ENCODE results near the gene DAAM2. TPM values are rescaled to one million over a fixed set of nuclear protein-coding genes. Genes with fewer than 3 reads are reported as not detected.

DAAM2 gene
- total and polyA plus RNA-seq, 4 donors = 1.9 to 17.0 (median 4.4) TPM

DNA sequence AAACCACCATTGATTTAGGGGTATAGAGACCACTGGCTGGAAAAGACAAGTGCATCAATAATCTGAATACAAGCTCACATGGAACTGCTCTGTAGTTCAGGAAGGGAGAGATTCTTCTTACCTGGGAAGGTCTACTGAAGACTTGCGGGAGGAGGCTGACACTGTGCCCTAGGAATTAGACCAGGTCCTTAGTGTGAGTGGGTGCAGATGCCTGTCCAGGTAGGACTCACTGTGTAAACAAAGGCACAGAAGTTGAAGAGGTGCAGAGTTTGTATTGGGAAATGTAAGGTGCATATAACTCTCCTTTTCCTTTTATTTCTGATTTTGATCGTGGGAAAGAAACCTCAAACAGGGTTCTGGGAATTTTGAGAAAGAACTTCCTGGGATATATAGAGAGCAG is 66.8 kb downstream of the DAAM2 start:
- Histone ChIP-seq H3K4me3 (ENCODE audit: low read depth in 1 of 3, low read length in 3 of 3) (no peak overlapping the region), H3K4me1 (ENCODE audit: control insufficient read depth in 4 of 4, insufficient read depth in 4 of 4, low read length in 3 of 4) (no peaks in the 10 kb centered on the region), H3K9me3 (ENCODE audit: control insufficient read depth in 4 of 4, low read length in 3 of 4) (no peaks in the 10 kb centered on the region), H3K27ac (ENCODE audit: low read depth in 1 of 2, low read length in 2 of 2) (no peak overlapping the region), H3K27me3 (ENCODE audit: control insufficient read depth in 4 of 4, insufficient read depth in 4 of 4, low read length in 3 of 4) (no peaks in the 10 kb centered on the region), H3K36me3 (ENCODE audit: control insufficient read depth in 4 of 4, insufficient read depth in 3 of 4, low read depth in 1 of 4, low read length in 3 of 4) (peaks cover 0 to 10% (median 3%) of the 10 kb centered on the region in 4 donors), H3K9ac (ENCODE audit: low read depth in 1 of 2, low read length in 2 of 2) (no peak overlapping the region)
- WGBS = 90% methylated on average over 2 of the region's 2 CpGs
- TF ChIP-seq HNF4A (conservative IDR thresholded peaks at IDR 0.05) = no peak
- TF ChIP-seq REST (IDR thresholded peaks at IDR 0.05) = no peak
- no peak for TF ChIP-seq JUND (IDR thresholded peaks at IDR 0.05)
- no peak for TF ChIP-seq GABPA (IDR thresholded peaks at IDR 0.05 in 1 of 2, conservative IDR thresholded peaks at IDR 0.05 in 1 of 2)
- TF ChIP-seq HNF4G (IDR thresholded peaks at IDR 0.05) = no peak
- TF ChIP-seq EGR1 (IDR thresholded peaks at IDR 0.05; ENCODE audit: low read depth in 2 of 2) = no peak
- TF ChIP-seq FOXA1 (IDR thresholded peaks at IDR 0.05) = no peak
- no peak for TF ChIP-seq RXRA (IDR thresholded peaks at IDR 0.05)
- no peak for TF ChIP-seq ATF3 (IDR thresholded peaks at IDR 0.05)
- no peak for TF ChIP-seq CTCF (IDR thresholded peaks at IDR 0.05; ENCODE audit: low read depth, low read length, missing input control)
- TF ChIP-seq NR2F2 (IDR thresholded peaks at IDR 0.05) = no peak
- TF ChIP-seq, protein P1, sequence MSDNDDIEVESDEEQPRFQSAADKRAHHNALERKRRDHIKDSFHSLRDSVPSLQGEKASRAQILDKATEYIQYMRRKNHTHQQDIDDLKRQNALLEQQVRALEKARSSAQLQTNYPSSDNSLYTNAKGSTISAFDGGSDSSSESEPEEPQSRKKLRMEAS (IDR thresholded peaks at IDR 0.05) = no peak
- no peak for TF ChIP-seq TAF1 (conservative IDR thresholded peaks at IDR 0.05)
- TF ChIP-seq FOXA2 (IDR thresholded peaks at IDR 0.05) = no peak
- no peak for TF ChIP-seq RAD21 (IDR thresholded peaks at IDR 0.05)
- no peak for TF ChIP-seq ZBTB33 (IDR thresholded peaks at IDR 0.05)
- no peak for TF ChIP-seq SP1 (IDR thresholded peaks at IDR 0.05)
- TF ChIP-seq YY1 (IDR thresholded peaks at IDR 0.05) = no peak
- no peak for DNase-seq (ENCODE audit: low spot score)

Measured in liver (tissue), 9 donors.